22Rv1 (cell line): ENCODE measurements around the gene CD300E.

Experiments
- ZFX ChIP-seq: fragments of 450-650 bp; IDR thresholded peaks from 2 replicates; pipeline ENCODE4 v1.6.1; 2017; ENCODE audit warnings: antibody characterized with exemption, borderline replicate concordance
- TF ChIP-seq, protein P1 (sequence below): fragments of 450-650 bp; IDR thresholded peaks from 2 replicates; pipeline ENCODE4 v1.5.1; 2017; ENCODE audit warnings: mild to moderate bottlenecking

DNA sequence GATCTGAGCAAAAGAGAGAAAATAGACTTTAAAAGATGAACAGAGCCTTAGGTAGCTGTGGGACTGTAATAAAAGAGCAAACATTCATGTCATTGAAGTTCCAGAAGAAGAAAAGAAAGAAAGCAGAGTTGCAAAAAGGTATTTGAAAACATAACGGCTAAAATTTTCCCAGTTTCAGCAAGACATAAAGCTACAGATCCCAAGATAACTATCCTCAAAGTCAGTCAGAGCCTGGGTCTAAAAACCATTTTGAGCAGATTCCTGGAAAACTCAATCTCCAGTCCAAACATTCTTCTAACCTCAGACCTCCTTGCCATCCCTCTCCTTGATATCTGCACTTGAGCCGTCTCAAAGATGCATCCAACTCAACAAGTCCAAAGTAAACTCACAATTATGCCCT is 20.9 kb upstream of the CD300E start:
- TF ChIP-seq, protein P1, sequence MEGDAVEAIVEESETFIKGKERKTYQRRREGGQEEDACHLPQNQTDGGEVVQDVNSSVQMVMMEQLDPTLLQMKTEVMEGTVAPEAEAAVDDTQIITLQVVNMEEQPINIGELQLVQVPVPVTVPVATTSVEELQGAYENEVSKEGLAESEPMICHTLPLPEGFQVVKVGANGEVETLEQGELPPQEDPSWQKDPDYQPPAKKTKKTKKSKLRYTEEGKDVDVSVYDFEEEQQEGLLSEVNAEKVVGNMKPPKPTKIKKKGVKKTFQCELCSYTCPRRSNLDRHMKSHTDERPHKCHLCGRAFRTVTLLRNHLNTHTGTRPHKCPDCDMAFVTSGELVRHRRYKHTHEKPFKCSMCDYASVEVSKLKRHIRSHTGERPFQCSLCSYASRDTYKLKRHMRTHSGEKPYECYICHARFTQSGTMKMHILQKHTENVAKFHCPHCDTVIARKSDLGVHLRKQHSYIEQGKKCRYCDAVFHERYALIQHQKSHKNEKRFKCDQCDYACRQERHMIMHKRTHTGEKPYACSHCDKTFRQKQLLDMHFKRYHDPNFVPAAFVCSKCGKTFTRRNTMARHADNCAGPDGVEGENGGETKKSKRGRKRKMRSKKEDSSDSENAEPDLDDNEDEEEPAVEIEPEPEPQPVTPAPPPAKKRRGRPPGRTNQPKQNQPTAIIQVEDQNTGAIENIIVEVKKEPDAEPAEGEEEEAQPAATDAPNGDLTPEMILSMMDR = no peak
- TF ChIP-seq ZFX = no peak
